Thyroid gland (tissue), 4 donors: ENCODE data around the gene ANXA6. TPM values are rescaled to one million over a fixed set of nuclear protein-coding genes. Genes with fewer than 3 reads are reported as not detected.
A peak's percentile ranks its signal among the peaks of the same experiment; 100 is the strongest.

Experiments used
- DNase-seq, 2 donors: peaks; one replicate each; pipeline ENCODE4 v3.0.0-alpha.2; 2019
- H3K27ac ChIP-seq, 3 donors: fragments of 200-600 bp; sonication (generic); 1 replicate in 2 of 3; 2 replicates in 1 of 3; pipeline ENCODE4 v1.5.1; 2016 to 2019; ENCODE audit warnings: mild to moderate bottlenecking in 1 of 3, moderate library complexity in 1 of 3
- H3K27me3 ChIP-seq: fragments of 200-600 bp; sonication (generic); one replicate; pipeline ENCODE4 v1.5.1; 2019
- H3K36me3 ChIP-seq, 2 donors: fragments of 200-600 bp; sonication (generic); one replicate each; pipeline ENCODE4 v1.5.1; 2016 to 2019
- H3K4me1 ChIP-seq, 2 donors: fragments of 200-600 bp; sonication (generic); one replicate each; pipeline ENCODE4 v1.5.1; 2017 to 2019
- H3K4me3 ChIP-seq, 3 donors: fragments of 200-600 bp; sonication (generic); replicated peaks in 1 of 3; 1 replicate in 2 of 3; 2 replicates in 1 of 3; pipeline ENCODE4 v1.5.1; 2016; ENCODE audit warnings: mild to moderate bottlenecking in 1 of 3
- H3K9me3 ChIP-seq: fragments of 200-600 bp; sonication (generic); one replicate; pipeline ENCODE4 v1.5.1; 2017
- CTCF ChIP-seq, 6 experiments: fragments of 200-600 bp in 3 of 6; fragments of 450-650 bp in 3 of 6; sonication (generic) in 3 of 6; IDR thresholded peaks; one replicate each; pipeline ENCODE4 v1.5.1; 2016 to 2019; ENCODE audit warnings: antibody characterized with exemption in 6 of 6, mild to moderate bottlenecking in 2 of 6, inconsistent platforms in 1 of 6, moderate library complexity in 1 of 6
- POLR2A ChIP-seq, 2 donors: fragments of 450-650 bp; IDR thresholded peaks; one replicate each; pipeline ENCODE4 v1.6.1; 2017; ENCODE audit warnings: antibody characterized with exemption in 2 of 2, mild to moderate bottlenecking in 2 of 2, moderate library complexity in 1 of 2
- WGBS, 2 donors: methylation state at CpG; one replicate each; pipeline ENCODE4 v1.1.5; 2017; 5-methylcytosine and 5-hydroxymethylcytosine counted together
- intact Hi-C: fragments of 100-400 bp; cut with DNase I; formaldehyde crosslinking; loops from one replicate; pipeline ENCODE4 v1.15.1; 2023
- total RNA-seq, 4 donors: library from RNA; depleted of rRNA; stranded (reverse); fragments of >200 nt; gene quantifications; one replicate each; pipeline ENCODE4 v1.2.3, GENCODE V29; 2016

Gene ANXA6
- total RNA-seq, 4 donors from 2014 or later: 122 to 283 (median 180) TPM

DNA sequence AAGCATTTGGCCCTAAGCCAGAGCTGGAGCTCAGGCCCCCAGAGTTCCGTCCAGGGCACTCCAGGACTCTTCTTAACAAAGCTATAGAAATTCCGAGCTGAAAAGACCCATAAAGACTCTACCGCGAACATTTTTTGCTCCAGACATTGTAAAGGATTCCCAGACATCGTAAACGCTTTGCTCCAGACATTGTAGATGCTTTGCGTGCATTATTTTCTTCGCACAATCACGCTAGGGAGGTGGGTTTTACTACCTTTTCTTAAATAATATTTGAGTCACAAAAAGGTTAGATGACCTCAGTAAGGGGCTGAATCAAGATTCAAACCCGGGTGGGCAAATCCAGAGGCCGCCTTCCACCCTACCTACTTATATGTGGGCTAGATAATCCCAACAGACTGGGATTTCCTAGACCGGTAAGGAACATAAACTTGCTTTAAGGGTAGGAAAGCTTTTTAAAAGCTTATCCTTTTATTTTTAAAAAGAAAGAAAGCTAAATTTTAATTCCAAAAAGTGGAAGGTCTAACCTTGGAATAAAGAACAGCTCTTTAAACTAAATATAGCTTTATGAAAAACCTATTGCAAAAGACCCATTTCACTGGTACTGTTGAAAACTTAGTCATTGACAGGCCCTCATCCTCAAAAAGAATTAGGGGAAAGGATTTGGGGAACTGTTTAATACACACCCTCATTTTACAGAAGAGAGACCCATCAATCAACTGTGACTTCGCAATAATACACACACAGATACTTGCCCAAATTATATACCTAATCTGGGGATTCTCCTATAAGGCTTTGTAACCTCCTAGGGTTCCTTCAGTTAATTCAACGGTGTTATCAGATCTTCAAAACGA, 75.9 kb downstream of the ANXA6 start:
- no peak for DNase-seq
- Histone ChIP-seq H3K4me3 (peak overlapping the region; percentile 54 to 62 (median 61)), H3K27me3 (no peaks in the 10 kb centered on the region), H3K4me1 (peaks cover 15 to 74% of the 10 kb centered on the region in 2 donors), H3K9me3 (no peaks in the 10 kb centered on the region), H3K27ac (peak overlapping the region; percentile 97 to 99 (median 99)), H3K36me3 (no peaks in the 10 kb centered on the region)
- no peak for TF ChIP-seq CTCF (IDR thresholded peaks at IDR 0.05)
- no peak for TF ChIP-seq POLR2A (IDR thresholded peaks at IDR 0.05)
- intact Hi-C loops: no loop called here
- WGBS, 2 donors: 16 to 17% methylated on average over 15 of the region's 15 CpGs

GRCh38 chr5:151080613-151081430, 76.8 kb downstream of the ANXA6 start, which contains the start of gene TNIP1:
Gene TNIP1 (minus strand): TSS chr5:151081034. CDS start chr5:151065095, 15,939 bp downstream.
- H3K27me3 ChIP-seq: no peaks in the 10 kb centered on the region
- H3K4me1 ChIP-seq: peaks cover 20 to 74% of the 10 kb centered on the region in 2 donors
- H3K36me3 ChIP-seq: no peaks in the 10 kb centered on the region
- peak within 1 kb of the TSS; percentile 97 to 99 (median 99) for H3K27ac ChIP-seq
- 0 to 10% methylated on average over 2 to 31 of the region's 86 CpGs for WGBS, 2 donors
- intact Hi-C loops: no loop called here
- TF ChIP-seq POLR2A (IDR thresholded peaks at IDR 0.05): peak; percentile 80 to 94
- TF ChIP-seq CTCF (IDR thresholded peaks at IDR 0.05): no peak
- peak within 1 kb of the TSS; percentile 54 to 62 (median 61) for H3K4me3 ChIP-seq
- peak; percentile 92 to 94 for DNase-seq
- H3K9me3 ChIP-seq: no peaks in the 10 kb centered on the region

GRCh38 chr5:151079838-151080612, 77.6 kb downstream of the ANXA6 start:
- no peak for DNase-seq
- Histone ChIP-seq H3K4me1 (peaks cover 27 to 72% of the 10 kb centered on the region in 2 donors), H3K9me3 (no peaks in the 10 kb centered on the region), H3K27me3 (no peaks in the 10 kb centered on the region), H3K36me3 (no peaks in the 10 kb centered on the region), H3K27ac (peak overlapping the region; percentile 97 to 99 (median 99)), H3K4me3 (peak overlapping the region; percentile 49 to 62 (median 54))
- 12 to 19% methylated on average over 11 to 21 of the region's 21 CpGs for WGBS, 2 donors
- TF ChIP-seq POLR2A (IDR thresholded peaks at IDR 0.05) (no peak), CTCF (IDR thresholded peaks at IDR 0.05) (no peak)
- intact Hi-C loops: no loop called here

- H3K36me3 ChIP-seq: no peaks in the 10 kb centered on the region
- H3K9me3 ChIP-seq: no peaks in the 10 kb centered on the region
- H3K4me1 ChIP-seq: peaks cover 33 to 61% of the 10 kb centered on the region in 2 donors
- intact Hi-C loops: no loop called here
- no peak overlapping the region for H3K4me3 ChIP-seq
- no peaks in the 10 kb centered on the region for H3K27me3 ChIP-seq
- no peak overlapping the region for H3K27ac ChIP-seq
- TF ChIP-seq CTCF (IDR thresholded peaks at IDR 0.05): no peak
- TF ChIP-seq POLR2A (IDR thresholded peaks at IDR 0.05): no peak
- DNase-seq: no peak
- WGBS, 2 donors: 84 to 86% methylated on average over 16 of the region's 16 CpGs
Observed at GRCh38 chr5:151078490-151079262, 78.9 kb downstream of the ANXA6 start.
